SK-N-MC (cell line): Measurements from ENCODE around the gene TPRN.

Source experiments
- EZH2 ChIP-seq: fragments of 200-600 bp; sonication (generic); IDR thresholded peaks from one replicate; pipeline ENCODE4 v1.6.1; 2017; ENCODE audit warnings: antibody characterized with exemption
- POLR2AphosphoS5 ChIP-seq: IDR thresholded peaks from 2 replicates; pipeline ENCODE4 v1.6.1; 2012; ENCODE audit warnings: mild to moderate bottlenecking, low read depth, low read length, borderline replicate concordance

DNA sequence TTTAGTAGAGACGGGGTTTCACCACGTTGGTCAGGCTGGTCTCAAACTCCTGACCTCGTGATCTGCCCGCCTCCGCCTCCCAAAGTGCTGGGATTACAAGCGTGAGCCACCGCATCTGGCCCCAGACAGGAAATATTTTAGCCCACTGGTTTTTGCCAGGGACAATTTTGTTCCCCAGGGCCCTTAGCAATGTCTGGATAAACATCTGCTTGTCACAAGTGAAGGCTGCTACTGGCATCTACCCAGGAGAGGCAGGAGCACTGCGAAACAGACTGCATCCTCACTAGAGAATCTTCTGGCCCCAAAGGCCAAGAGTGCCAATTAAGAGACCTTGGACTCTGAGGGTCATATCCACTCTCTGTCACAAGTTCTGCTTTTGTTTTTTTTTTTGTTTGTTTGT lies 2.4 kb upstream of the TPRN start:
- TF ChIP-seq POLR2AphosphoS5 (no peak), EZH2 (no peak)
